SK-N-SH treated with all-trans-retinoic acid at 6 μM for 48 hours (cell line): ENCODE results near the gene HDGFL3.

Experiments
- ATAC-seq: fragments of 200-7000 bp; cut with Tn5 transposase; 3 replicates; pipeline ENCODE4 v1.9.1; 2020; ENCODE audit warnings: mild to moderate bottlenecking, moderate library complexity
- ARNTL ChIP-seq: fragments of 450-650 bp; formaldehyde crosslinking; IDR thresholded peaks from 2 replicates; pipeline ENCODE4 v1.5.0; 2020; ENCODE audit warnings: low read depth, mild to moderate bottlenecking, moderate library complexity, borderline replicate concordance
- CREB5 ChIP-seq: fragments of 250-450 bp; sonication (Bioruptor Pico); IDR thresholded peaks from 2 replicates; pipeline ENCODE4 v1.5.1; 2020; ENCODE audit warnings: low read depth, mild to moderate bottlenecking, moderate library complexity
- CSDC2 ChIP-seq: fragments of 250-450 bp; sonication (Bioruptor Pico); IDR thresholded peaks from 2 replicates; pipeline ENCODE4 v1.5.0; 2020; ENCODE audit warnings: mild to moderate bottlenecking, moderate library complexity
- ESRRG ChIP-seq: fragments of 250-450 bp; sonication (Bioruptor Pico); IDR thresholded peaks from 2 replicates; pipeline ENCODE4 v1.6.1; 2021; ENCODE audit warnings: mild to moderate bottlenecking
- GLIS3 ChIP-seq: fragments of 250-450 bp; sonication (Bioruptor Pico); IDR thresholded peaks from 2 replicates; pipeline ENCODE4 v1.5.0; 2020; ENCODE audit warnings: mild to moderate bottlenecking, moderate library complexity
- ISL1 ChIP-seq: fragments of 250-450 bp; sonication (Bioruptor Pico); IDR thresholded peaks from 2 replicates; pipeline ENCODE4 v2.1.2; 2022; ENCODE audit warnings: mild to moderate bottlenecking, moderate library complexity
- OSR1 ChIP-seq: fragments of 250-450 bp; sonication (Bioruptor Pico); IDR thresholded peaks from 2 replicates; pipeline ENCODE4 v1.8.0; 2022; ENCODE audit warnings: moderate library complexity, mild to moderate bottlenecking, inconsistent platforms
- POU6F1 ChIP-seq: fragments of 250-450 bp; sonication (Bioruptor Pico); IDR thresholded peaks from 2 replicates; pipeline ENCODE4 v1.8.0; 2021; ENCODE audit warnings: low read depth, mild to moderate bottlenecking, moderate library complexity, borderline replicate concordance
- RARB ChIP-seq: fragments of 250-450 bp; sonication (Bioruptor Pico); IDR thresholded peaks from 2 replicates; pipeline ENCODE4 v1.8.0; 2021; ENCODE audit warnings: mild to moderate bottlenecking, moderate library complexity
- SNAI2 ChIP-seq: fragments of 250-450 bp; sonication (Bioruptor Pico); IDR thresholded peaks from 2 replicates; pipeline ENCODE4 v1.5.0; 2020; ENCODE audit warnings: mild to moderate bottlenecking, moderate library complexity
- TCF4 ChIP-seq: fragments of 250-450 bp; sonication (Bioruptor Pico); IDR thresholded peaks from 2 replicates; pipeline ENCODE4 v1.8.0; 2021; ENCODE audit warnings: mild to moderate bottlenecking, moderate library complexity, borderline replicate concordance
- ZC3H10 ChIP-seq: fragments of 250-450 bp; sonication (Bioruptor Pico); IDR thresholded peaks from 2 replicates; pipeline ENCODE4 v1.5.1; 2021; ENCODE audit warnings: mild to moderate bottlenecking, moderate library complexity
- ZFP3 ChIP-seq: fragments of 250-450 bp; sonication (Bioruptor Pico); IDR thresholded peaks from 2 replicates; pipeline ENCODE4 v1.5.0; 2020; ENCODE audit warnings: mild to moderate bottlenecking, moderate library complexity
- ZFP30 ChIP-seq: fragments of 450-650 bp; formaldehyde crosslinking; IDR thresholded peaks from 2 replicates; pipeline ENCODE4 v1.5.0; 2022; ENCODE audit warnings: mild to moderate bottlenecking, moderate library complexity
- ZNF565 ChIP-seq: fragments of 450-650 bp; formaldehyde crosslinking; conservative IDR thresholded peaks from 2 replicates; pipeline ENCODE4 v1.5.0; 2020; ENCODE audit warnings: low read depth, mild to moderate bottlenecking, moderate library complexity
- ZNF8 ChIP-seq: fragments of 450-650 bp; formaldehyde crosslinking; IDR thresholded peaks from 2 replicates; pipeline ENCODE4 v1.5.0; 2020; ENCODE audit warnings: mild to moderate bottlenecking, moderate library complexity
- TF ChIP-seq, protein P1 (sequence below): fragments of 250-450 bp; sonication (Bioruptor Pico); IDR thresholded peaks from 2 replicates; pipeline ENCODE4 v1.5.0; 2020; ENCODE audit warnings: mild to moderate bottlenecking, moderate library complexity
- TF ChIP-seq, protein P2 (sequence below): fragments of 250-450 bp; sonication (Bioruptor Pico); IDR thresholded peaks from 2 replicates; pipeline ENCODE4 v1.5.1; 2021; ENCODE audit warnings: mild to moderate bottlenecking, moderate library complexity
- TF ChIP-seq, protein P3 (sequence below): fragments of 250-450 bp; sonication (Bioruptor Pico); IDR thresholded peaks from 2 replicates; pipeline ENCODE4 v1.8.0; 2020; ENCODE audit warnings: mild to moderate bottlenecking, moderate library complexity, borderline replicate concordance

Gene HDGFL3

DNA sequence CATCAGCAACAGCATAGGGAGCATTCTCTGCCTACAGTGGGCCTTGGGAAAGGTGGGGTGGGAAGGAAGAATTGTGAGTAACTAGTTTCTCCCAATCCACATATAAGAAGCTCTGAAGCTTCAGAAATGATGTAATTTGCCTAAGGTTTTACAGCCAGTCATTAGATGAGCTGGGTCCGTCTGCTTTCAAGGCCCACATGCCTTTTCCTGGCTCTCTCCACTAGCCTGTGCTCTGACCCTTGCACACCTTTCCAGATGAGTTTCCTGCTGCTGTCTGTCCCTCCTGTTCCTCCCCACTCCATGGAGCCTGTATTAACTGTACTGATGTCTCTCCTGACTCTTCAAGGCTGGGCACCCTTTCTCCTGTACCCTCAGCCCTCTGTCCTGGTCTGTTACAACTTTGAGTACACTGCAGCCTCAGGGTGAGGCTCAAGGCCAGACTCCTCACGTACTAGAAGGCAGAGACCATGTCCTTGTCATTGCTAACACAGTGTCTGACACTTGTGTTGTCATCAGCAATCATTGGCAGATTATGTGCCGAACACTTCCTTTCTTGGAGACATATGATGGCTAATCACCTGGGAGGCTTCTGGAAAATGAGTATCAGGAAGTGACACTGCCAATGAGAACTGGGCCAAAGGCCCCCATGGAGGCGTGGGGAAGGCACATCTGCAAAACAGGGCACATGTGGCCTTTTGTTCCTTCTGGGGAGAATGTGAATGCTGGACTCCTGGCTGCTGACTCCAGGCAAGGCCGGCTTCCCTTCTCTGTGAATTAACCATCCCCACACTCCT lies 93.5 kb downstream of the HDGFL3 start:
- TF ChIP-seq, protein P1, sequence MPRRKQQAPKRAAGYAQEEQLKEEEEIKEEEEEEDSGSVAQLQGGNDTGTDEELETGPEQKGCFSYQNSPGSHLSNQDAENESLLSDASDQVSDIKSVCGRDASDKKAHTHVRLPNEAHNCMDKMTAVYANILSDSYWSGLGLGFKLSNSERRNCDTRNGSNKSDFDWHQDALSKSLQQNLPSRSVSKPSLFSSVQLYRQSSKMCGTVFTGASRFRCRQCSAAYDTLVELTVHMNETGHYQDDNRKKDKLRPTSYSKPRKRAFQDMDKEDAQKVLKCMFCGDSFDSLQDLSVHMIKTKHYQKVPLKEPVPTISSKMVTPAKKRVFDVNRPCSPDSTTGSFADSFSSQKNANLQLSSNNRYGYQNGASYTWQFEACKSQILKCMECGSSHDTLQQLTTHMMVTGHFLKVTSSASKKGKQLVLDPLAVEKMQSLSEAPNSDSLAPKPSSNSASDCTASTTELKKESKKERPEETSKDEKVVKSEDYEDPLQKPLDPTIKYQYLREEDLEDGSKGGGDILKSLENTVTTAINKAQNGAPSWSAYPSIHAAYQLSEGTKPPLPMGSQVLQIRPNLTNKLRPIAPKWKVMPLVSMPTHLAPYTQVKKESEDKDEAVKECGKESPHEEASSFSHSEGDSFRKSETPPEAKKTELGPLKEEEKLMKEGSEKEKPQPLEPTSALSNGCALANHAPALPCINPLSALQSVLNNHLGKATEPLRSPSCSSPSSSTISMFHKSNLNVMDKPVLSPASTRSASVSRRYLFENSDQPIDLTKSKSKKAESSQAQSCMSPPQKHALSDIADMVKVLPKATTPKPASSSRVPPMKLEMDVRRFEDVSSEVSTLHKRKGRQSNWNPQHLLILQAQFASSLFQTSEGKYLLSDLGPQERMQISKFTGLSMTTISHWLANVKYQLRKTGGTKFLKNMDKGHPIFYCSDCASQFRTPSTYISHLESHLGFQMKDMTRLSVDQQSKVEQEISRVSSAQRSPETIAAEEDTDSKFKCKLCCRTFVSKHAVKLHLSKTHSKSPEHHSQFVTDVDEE (CRISPR knock-in tag) = no peak
- TF ChIP-seq ZC3H10 (CRISPR knock-in tag) (no peak), ZFP3 (no peak), OSR1 (CRISPR knock-in tag) (no peak), POU6F1 (CRISPR knock-in tag) (no peak), ARNTL (CRISPR knock-in tag) (no peak), ZNF565 (CRISPR knock-in tag) (no peak), CREB5 (CRISPR knock-in tag) (no peak), TCF4 (CRISPR knock-in tag) (no peak), SNAI2 (CRISPR knock-in tag) (no peak)
- TF ChIP-seq, all 23 proteins: peak for 0
- no peak for ATAC-seq

GRCh38 chr15:83112956-83113299 lies 94.7 kb downstream of the HDGFL3 start:
- TF ChIP-seq GLIS3 (CRISPR knock-in tag) (no peak), ISL1 (no peak), CREB5 (CRISPR knock-in tag) (no peak), CSDC2 (CRISPR knock-in tag) (no peak), ZNF8 (CRISPR knock-in tag) (no peak), RARB (no peak), ZFP30 (CRISPR knock-in tag) (no peak), OSR1 (CRISPR knock-in tag) (no peak), ZC3H10 (CRISPR knock-in tag) (no peak), ESRRG (CRISPR knock-in tag) (no peak), ZNF565 (CRISPR knock-in tag) (no peak), ZFP3 (no peak)
- TF ChIP-seq, protein P2, sequence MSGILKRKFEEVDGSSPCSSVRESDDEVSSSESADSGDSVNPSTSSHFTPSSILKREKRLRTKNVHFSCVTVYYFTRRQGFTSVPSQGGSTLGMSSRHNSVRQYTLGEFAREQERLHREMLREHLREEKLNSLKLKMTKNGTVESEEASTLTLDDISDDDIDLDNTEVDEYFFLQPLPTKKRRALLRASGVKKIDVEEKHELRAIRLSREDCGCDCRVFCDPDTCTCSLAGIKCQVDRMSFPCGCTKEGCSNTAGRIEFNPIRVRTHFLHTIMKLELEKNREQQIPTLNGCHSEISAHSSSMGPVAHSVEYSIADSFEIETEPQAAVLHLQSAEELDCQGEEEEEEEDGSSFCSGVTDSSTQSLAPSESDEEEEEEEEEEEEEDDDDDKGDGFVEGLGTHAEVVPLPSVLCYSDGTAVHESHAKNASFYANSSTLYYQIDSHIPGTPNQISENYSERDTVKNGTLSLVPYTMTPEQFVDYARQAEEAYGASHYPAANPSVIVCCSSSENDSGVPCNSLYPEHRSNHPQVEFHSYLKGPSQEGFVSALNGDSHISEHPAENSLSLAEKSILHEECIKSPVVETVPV (CRISPR knock-in tag) = no peak
- TF ChIP-seq, protein P3, sequence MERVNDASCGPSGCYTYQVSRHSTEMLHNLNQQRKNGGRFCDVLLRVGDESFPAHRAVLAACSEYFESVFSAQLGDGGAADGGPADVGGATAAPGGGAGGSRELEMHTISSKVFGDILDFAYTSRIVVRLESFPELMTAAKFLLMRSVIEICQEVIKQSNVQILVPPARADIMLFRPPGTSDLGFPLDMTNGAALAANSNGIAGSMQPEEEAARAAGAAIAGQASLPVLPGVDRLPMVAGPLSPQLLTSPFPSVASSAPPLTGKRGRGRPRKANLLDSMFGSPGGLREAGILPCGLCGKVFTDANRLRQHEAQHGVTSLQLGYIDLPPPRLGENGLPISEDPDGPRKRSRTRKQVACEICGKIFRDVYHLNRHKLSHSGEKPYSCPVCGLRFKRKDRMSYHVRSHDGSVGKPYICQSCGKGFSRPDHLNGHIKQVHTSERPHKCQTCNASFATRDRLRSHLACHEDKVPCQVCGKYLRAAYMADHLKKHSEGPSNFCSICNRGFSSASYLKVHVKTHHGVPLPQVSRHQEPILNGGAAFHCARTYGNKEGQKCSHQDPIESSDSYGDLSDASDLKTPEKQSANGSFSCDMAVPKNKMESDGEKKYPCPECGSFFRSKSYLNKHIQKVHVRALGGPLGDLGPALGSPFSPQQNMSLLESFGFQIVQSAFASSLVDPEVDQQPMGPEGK (CRISPR knock-in tag) = no peak
- TF ChIP-seq, protein P1 (CRISPR knock-in tag) = no peak
- no peak for ATAC-seq
